ENCODE results near the gene EXOC3L2.

Gene EXOC3L2

GRCh38 chr19:45182758-45183157 is 62.4 kb downstream of the EXOC3L2 start:
- H3K4me3 ChIP-seq (ENCODE audit: low read depth, low read length) = no peak overlapping the region

GRCh38 chr19:45180936-45181335 is 64.3 kb downstream of the EXOC3L2 start:
- no peak overlapping the region for H3K4me3 ChIP-seq (ENCODE audit: low read depth, low read length)

GRCh38 chr19:45179892-45180370 is 65.3 kb downstream of the EXOC3L2 start:
- peak overlapping the region; percentile 98 for H3K4me3 ChIP-seq (ENCODE audit: low read depth, low read length)

DNA sequence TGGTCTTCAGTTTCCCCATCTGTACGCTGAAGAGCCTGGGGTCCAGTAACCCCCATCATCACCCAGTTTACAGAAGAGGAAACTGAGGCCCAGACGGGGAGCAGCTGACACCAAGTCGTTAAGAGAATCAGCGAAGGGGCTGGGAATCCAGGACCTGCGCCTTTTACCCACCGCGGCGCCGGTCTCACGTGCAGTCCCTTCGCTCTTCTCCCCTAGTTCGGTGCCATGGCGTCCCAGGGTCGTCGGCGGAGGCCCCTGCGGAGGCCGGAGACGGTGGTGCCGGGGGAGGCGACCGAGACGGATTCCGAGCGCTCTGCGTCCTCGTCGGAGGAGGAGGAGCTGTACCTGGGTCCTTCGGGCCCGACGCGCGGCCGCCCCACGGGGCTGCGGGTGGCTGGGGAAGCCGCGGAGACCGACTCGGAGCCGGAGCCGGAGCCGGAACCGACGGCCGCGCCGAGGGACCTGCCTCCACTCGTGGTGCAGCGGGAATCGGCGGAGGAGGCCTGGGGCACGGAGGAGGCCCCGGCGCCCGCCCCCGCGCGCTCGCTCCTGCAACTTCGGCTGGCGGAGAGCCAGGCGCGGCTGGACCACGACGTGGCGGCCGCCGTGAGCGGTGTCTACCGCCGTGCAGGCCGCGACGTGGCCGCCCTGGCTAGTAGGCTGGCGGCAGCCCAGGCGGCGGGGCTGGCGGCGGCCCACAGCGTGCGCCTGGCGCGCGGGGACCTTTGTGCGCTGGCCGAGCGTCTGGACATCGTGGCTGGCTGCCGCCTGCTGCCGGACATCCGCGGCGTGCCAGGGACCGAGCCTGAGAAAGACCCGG is 65.9 kb downstream of the EXOC3L2 start:
- peak overlapping the region; percentile 98 for H3K4me3 ChIP-seq (ENCODE audit: low read depth, low read length)

- peak within 1 kb of the TSS; percentile 98 for H3K4me3 ChIP-seq (ENCODE audit: low read depth, low read length)
Observed at GRCh38 chr19:45178262-45179071, 66.7 kb downstream of the EXOC3L2 start, which contains the start of gene BLOC1S3. Gene BLOC1S3 (plus strand): TSS chr19:45178784. CDS start chr19:45179297, 513 bp downstream.

DNA sequence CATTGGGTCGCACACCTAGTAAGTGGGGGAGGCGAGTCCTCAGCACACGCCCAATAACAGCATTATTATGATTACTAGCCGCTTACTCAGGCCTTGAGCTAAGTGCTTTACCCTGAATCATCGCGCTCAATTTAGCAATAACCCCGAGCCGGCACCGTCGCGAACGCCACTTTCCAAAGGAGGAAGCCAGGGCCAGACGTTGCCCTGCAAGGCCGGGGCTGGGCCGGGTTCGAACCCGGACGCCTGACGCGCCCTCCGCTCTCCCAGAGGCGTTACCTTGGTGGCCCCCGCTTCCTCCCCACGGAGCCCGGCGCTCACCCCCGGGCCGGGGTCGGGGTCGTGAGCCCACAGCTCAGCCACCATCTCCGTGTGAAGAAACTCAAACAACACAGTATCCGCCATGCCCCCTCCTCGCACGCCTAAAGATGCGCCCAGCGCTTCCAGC is 67.4 kb downstream of the EXOC3L2 start, which contains the start of gene TRAPPC6A:
TSS of gene TRAPPC6A (minus strand) at position 421 of the 445 bp plus-strand sequence. CDS start at position 402, 19 bp downstream.
- peak within 1 kb of the TSS; percentile 98 for H3K4me3 ChIP-seq (ENCODE audit: low read depth, low read length)

GRCh38 chr19:45175515-45176345 is 69.5 kb downstream of the EXOC3L2 start:
- H3K4me3 ChIP-seq (ENCODE audit: low read depth, low read length) = no peak overlapping the region

- H3K4me3 ChIP-seq (ENCODE audit: low read depth, low read length) = no peak overlapping the region
Observed at GRCh38 chr19:45173816-45174215, 71.4 kb downstream of the EXOC3L2 start.

- H3K4me3 ChIP-seq (ENCODE audit: low read depth, low read length) = no peak overlapping the region
Observed at GRCh38 chr19:45172611-45173208, 72.5 kb downstream of the EXOC3L2 start.

GRCh38 chr19:45172173-45172572 is 73.0 kb downstream of the EXOC3L2 start:
- no peak overlapping the region for H3K4me3 ChIP-seq (ENCODE audit: low read depth, low read length)

GRCh38 chr19:45171211-45171623 is 74.0 kb downstream of the EXOC3L2 start:
- no peak overlapping the region for H3K4me3 ChIP-seq (ENCODE audit: low read depth, low read length)

DNA sequence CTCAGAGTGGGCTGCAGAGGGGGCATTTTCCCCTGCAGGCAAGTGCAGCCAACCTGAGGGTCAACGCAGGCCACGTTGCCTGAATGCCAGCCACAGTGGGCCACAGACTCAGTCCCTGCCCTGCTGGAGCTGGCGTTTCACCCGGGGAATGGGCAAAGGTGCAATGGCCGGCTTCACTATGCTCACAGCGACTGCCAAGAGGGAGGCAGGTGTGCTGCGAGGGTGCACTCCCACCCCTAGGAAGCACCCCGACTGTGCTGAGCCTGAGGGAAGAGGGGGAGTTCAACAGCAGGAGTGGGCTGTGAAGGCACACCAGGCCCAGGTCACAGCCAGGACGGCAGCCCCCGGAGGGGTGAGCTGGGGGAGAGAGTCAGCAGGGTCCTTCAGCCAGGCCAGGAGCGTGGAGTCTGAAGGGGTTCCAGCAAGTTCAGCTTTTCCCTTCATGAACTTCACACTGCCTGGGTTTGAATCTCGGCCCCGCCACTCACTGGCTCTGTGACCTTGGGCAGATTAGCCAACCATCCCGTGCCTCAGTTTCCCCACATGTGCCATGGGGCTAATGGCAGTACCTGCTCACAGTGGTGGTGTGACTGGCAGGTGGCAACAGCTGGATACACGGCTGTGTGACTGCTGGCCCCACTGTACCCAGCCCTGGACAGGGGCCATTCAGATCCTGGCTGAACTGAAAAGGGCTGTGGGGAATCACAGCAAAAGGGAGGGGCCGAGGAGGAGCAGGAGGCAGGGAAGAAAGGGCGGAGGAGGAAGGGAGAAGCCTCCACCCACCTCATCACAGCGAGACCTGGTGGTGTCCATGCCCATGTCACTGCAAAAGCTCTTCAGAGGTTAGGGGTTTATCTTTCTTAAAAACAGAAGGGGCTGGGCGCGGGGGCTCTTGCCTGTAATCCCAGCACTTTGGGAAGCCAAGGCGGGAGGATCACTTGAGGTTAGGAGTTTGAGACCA is 74.8 kb downstream of the EXOC3L2 start:
- H3K4me3 ChIP-seq (ENCODE audit: low read depth, low read length) = no peak overlapping the region

- no peak overlapping the region for H3K4me3 ChIP-seq (ENCODE audit: low read depth, low read length)
Observed at GRCh38 chr19:45169602-45170001, 75.6 kb downstream of the EXOC3L2 start.

DNA sequence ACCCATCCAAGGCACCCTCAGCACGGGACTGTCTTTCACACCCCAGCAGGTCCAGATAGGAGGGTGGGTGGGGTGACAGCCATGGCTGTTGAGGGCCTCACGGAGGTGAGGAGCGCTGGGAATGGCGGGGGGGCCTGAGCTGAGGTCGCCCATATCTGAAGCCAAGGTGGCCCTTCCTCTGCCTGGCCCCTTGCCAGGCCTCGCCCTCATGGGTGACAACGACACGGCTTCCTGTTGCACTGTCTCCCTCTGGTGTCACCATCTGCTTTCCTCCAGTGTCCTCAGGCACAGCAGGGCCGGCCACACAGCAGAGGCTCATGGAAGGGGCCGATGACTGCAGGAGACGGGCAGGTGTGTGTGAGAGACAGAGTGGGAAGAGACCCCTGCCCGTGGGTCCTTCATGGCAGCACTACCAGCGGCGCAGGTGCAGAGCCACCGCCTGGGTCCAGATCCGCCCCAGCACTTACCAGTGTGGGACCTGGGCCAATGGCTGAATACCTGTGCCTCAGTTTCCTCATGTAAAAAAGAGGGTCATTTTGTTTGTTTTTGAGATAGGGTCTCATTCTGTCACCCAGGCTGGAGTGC is 76.3 kb downstream of the EXOC3L2 start:
- H3K4me3 ChIP-seq (ENCODE audit: low read depth, low read length) = no peak overlapping the region

- H3K4me3 ChIP-seq (ENCODE audit: low read depth, low read length) = no peak overlapping the region
Observed at GRCh38 chr19:45166723-45167252, 78.4 kb downstream of the EXOC3L2 start.

DNA sequence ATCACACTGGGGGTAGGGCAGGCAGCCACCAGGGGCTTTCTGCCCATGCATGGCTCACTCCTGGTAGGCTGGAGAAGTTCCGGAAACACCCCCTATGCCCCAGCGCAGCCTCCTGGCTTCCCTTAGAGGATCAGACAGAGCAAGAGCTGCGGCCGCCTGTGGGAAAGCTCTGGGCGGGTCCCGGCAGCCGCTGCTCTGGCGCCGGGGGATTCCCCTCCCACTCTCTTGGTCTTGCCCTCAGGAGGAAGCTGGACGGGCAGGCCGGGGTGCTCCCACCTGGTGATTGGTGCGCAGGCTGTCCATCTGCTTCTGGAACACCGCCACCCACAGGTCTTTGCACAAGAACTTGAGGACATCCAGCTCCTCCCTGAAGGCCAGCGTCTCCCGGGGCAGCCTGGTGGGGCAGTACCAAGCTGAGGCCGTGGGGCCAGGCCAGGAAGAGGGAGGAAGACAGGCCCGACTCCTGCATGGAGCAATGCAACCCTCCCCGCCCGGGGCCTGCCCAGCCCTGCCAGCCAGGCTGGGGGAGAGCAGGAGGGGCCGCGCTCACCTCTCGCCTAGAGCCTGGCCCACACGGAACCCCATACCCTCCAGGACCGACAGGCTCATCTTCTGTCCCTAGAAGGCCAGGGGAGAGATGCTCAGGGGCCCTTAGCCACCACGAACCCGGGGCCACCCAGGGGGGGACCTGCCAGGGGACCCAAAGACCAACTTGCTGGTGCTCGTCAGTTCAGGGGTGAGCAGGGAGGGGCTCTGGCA is 80.5 kb downstream of the EXOC3L2 start:
- no peak overlapping the region for H3K4me3 ChIP-seq (ENCODE audit: low read depth, low read length)

GRCh38 chr19:45163751-45164460 is 81.3 kb downstream of the EXOC3L2 start:
- H3K4me3 ChIP-seq (ENCODE audit: low read depth, low read length) = no peak overlapping the region
